H54 (cell line): ENCODE results near the gene CLTB.
A peak's percentile ranks its signal among the peaks of the same experiment; 100 is the strongest.

Source experiments
- DNase-seq: peaks from one replicate; pipeline ENCODE4 v3.0.0; 2011; ENCODE audit warnings: low spot score, mixed read lengths; ENCODE audit not compliant: insufficient read length
- FAIRE-seq: peaks from 3 replicates; lab custom pipeline; 2011; peaks lifted over from hg19 to GRCh38; lab: Jason Lieb, UNC
- POLR2A ChIP-seq: IDR thresholded peaks from 2 replicates; pipeline ENCODE4 v1.6.1; 2011; ENCODE audit warnings: low read depth, mild to moderate bottlenecking, low read length

CLTB gene

DNA sequence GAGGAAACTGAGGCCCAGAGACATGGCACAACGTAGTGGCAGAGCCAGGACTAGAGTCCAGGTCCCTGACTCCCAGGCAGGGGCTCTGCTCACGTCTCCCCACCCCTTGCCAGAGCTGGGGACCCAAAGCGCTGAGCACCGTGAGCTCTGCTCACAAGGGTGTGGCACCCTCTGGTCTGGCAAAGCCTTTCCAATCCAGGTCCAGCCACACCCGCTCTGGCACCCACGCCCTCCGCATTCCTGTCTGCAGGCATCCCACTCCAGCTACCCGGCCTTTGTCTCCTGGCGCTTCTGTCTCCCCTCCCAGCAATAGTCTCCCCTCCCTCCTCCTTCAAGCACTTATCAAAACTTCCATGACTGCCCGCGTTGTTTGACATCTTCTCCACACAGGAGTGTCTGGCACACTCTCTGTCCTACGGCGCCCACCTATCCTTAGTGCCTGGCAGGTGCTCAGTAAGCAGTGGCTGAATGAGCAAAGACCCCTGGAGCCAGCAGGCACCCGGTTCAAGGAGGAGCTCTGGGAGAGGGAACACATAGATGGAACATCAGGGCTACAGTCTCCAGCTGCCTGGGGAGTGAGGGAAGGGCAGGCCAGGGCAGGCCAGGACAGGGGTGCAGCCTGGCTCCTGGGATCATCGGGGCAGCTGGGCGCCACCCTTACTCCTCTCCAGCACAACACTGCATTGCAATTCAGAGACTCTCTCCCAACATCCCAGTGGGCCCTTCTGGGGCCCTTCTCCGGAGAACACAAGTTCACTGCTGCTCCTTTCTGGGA, 15.8 kb downstream of the CLTB start:
- no peak for TF ChIP-seq POLR2A
- no peak for DNase-seq
- no peak for FAIRE-seq

DNA sequence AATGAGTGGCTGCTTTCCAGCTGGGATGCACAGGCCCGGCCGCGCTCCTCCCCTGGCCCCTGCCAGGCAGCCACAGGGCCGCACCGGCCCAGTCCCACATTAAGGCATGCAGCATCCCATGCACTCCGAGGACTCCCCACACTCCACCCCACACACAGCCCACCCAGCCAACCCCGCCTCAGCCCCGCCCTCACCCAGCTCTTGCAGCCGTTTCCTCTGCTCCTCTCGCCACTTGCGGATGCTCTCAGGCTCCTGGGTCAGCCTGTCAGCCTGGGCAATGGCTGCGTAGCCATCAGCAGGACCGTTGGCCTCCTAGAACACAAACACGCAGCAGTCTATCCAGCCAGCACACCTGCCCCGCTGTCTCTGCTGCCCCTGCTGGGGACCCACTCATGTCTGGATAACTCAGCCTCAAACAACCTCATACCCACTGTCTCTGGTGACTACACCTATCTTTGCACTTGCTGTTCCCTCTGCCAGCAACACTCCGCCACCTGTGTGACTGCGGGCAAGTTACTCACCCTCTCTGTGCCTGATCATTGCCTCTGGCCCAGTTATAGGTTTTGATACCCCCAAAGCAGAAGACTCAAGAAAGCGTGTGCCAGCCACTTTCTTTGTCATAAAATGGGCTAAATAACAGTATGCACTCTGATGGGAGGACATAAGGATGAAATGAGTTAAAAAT, 18.5 kb downstream of the CLTB start:
- FAIRE-seq (no peak), DNase-seq (no peak)
- no peak for TF ChIP-seq POLR2A

DNA sequence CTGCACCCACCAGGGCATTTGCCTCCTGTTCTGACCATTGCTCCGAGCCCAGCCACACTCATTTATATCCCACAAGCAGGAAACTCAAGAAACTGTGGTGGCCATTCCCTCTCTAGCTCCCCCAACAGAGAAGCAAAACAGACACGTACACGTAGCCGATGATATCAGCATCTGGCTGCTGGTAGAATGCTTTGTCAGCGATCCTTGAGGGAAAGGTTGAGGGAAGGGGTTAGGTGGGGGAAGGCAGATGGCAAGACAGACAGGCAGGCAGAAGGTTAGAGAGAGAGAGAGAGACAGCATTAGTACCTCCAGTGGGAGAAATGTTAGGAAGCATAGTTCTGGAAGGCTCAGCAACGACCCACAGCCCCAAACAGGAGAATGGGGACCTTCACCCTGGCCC, 20.0 kb downstream of the CLTB start:
- no peak for DNase-seq
- TF ChIP-seq POLR2A: no peak
- no peak for FAIRE-seq

DNA sequence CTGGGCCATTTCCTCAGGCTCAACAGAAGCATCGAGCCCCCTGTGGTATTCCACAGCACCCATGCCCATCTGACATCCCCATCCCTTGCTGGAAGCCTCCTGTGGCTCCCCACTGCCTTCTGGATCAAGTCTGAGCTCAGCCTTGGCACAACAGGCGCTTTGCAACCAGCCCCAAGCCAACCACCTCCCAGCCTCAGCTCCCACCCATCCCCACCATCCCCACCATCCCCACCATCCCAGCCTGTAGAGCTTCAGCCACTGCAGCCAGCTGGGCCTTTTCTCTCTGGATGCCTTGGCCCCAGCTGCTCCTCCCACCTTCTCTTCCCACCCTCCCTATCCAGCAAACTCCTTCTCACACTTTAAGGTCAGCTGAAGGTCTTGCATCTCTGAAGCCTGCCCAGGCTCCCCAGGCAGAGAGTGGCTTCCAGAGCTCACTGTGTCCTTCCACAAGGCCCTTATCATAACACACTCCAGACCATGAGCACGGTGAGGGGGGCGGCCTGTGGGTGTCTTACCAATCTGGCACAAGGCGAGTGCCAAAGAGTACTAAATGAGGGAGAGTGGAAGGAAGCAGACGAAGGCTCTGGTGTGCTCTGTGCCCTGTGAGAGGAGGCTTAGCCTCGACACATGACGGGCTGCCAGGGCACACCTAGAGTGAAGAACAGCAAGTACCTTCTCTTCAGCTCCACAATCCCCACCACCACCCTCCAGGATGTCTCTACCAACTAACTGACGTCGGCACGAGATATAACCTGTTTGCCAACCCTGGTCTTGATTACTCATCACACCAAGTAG, 21.3 kb downstream of the CLTB start:
- no peak for TF ChIP-seq POLR2A
- no peak for FAIRE-seq
- no peak for DNase-seq

DNA sequence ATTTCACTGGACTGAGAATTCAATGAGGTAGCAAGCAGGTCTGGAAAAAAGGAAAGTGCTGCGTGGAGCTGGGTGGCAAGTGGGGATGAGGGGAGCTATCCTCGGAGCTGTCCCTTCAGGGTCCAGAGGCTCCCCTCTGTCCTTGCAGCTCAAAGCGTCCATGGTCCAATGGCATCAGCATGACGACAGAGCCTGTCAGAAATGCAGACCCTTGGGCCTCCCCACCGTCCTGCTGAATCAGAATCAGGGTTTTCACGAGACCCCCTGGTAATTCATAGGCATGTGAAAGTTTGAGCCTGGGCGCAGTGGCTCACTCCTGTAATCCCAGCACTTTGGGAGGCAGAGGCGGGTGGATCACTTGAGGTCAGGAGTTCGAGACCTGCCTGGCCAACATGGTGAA, 22.2 kb downstream of the CLTB start:
- DNase-seq: no peak
- TF ChIP-seq POLR2A: no peak
- no peak for FAIRE-seq

DNA sequence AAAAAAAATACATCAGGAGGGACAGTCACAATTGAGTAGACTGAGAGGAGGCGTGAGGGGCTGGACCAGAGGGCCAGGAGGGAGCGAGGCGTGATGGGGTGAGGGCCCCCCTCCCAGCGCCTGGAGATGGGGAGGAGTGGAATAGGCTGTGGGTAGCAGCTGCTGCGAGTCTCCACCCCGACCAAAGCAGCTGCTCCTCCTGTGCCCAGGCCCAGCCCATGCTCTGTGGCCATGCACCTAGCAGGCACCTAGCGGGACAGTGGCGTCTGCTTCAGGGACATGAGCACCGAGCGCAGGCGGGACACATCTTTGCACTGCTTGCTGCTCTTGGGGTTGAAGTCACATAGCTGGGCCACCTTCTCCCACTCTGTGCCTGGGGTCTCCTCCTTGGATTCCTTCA, 23.8 kb downstream of the CLTB start:
- TF ChIP-seq POLR2A: no peak
- DNase-seq (no peak), FAIRE-seq (no peak)

DNA sequence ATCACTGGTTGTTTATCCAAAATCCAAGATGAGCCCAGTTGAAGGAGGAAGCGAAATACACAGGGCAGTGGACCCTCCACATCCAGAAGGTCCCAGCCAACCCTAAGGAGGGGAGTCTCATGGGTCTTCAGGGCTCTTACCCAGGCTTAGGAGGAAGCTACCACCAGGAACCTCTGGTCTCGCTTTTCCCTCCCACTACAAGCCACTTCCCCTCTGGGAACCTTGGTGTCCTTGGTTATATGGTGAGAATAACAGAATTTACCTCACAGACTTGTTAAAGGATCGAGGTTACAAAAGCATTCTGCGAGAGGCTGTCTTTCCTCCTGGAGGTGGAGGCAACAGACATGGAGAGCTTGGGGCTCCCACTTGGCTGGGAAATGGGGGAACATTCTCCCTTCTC, 24.3 kb downstream of the CLTB start:
- no peak for DNase-seq
- no peak for TF ChIP-seq POLR2A
- FAIRE-seq: no peak

DNA sequence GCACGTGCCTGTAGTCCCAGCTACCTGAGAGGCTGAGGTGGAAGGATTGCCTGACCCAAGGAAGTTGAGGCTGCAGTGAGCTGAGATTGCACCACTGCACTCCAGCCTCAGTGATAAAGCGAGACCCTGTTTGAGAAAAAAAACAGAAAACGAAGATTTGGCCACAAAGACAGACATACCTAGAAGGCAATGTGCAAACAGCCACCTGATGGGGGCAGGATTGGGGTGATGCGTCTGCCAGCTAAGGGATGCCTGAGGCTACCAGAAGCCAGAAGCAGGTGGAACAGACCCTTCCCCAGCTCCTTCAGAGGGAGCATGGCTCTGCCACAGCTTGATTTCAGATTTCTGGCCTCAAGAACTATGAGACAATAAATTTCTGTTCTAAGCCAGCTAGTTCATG, 24.9 kb downstream of the CLTB start:
- no peak for DNase-seq
- FAIRE-seq: no peak
- TF ChIP-seq POLR2A: no peak

DNA sequence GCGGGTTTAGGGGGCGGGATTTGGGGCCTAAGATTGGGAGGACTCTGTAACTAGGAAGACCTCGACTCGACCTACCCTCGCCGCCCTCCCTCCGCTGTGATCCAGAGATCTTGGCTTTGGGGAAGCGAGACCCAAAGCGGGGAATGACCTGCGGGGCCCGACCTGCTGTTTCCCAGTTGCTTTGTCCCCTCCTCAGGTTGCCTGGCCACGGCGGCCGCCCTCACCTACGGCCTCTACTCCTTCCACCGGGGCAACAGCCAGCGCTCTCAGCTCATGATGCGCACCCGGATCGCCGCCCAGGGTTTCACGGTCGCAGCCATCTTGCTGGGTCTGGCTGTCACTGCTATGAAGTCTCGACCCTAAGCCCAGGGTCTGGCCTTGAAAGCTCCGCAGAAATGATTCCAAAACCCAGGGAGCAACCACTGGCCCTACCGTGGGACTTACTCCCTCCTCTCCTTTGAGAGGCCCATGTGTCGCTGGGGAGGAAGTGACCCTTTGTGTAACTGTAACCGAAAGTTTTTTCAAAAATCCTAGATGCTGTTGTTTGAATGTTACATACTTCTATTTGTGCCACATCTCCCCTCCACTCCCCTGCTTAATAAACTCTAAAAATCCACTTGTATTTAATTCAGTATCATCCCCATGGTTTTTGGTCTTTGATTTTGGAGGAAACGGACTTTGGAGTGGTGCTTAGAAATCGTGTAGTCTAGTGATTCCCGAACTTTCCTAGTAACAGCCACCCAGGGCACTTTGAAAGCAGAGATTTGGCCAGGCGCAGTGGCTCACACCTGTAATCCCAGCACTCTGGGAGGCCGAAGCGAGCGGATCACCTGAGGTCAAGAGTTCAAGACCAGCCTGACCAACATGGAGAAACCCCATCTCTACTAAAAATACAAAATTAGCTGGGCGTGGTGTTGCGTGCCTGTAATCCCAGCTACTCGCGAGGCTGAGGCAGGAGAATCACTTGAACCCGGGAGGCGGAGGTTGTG, 26.9 kb downstream of the CLTB start:
- DNase-seq (peak; percentile 35), FAIRE-seq (no peak)
- TF ChIP-seq POLR2A: peak; percentile 67

DNA sequence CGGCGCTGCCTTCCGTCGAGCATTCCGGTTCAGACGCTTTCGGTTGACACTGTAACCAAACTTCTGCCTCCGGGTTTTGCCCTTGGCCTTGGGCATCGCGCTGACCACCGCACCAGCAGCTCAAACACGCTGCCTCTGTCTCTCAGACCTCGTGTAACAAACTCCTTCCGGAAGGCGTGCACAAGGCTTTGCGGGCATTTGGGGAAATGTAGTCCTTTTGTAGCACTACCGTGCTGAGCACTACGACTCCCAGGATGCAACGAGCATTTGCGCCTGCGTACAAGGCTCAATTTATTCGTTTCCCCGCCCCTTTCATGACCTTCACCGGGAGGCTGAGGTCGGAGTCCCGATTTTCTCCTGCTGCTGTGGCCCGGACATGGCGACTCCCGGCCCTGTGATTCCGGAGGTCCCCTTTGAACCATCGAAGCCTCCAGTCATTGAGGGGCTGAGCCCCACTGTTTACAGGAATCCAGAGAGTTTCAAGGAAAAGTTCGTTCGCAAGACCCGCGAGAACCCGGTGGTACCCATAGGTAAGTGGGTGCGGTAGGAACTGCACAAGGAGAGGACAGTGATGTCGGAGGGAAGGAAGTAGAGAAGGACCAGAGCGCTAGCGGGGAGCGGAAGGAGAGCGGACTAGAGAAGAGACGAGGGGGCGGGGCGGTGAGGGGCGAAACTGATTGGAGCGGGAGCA, 27.8 kb downstream of the CLTB start, which contains the start of the genes HIGD2A and NOP16:
TSS of gene HIGD2A (plus strand) at position 308 of the 691 bp plus-strand sequence. CDS start at position 377, 69 bp downstream.
TSS of gene NOP16 (minus strand) at position 155 of the 691 bp plus-strand sequence. CDS start at position 96, 59 bp downstream.
- DNase-seq (peak; percentile 93), FAIRE-seq (peak; percentile 78)
- peak; percentile 72 for TF ChIP-seq POLR2A

DNA sequence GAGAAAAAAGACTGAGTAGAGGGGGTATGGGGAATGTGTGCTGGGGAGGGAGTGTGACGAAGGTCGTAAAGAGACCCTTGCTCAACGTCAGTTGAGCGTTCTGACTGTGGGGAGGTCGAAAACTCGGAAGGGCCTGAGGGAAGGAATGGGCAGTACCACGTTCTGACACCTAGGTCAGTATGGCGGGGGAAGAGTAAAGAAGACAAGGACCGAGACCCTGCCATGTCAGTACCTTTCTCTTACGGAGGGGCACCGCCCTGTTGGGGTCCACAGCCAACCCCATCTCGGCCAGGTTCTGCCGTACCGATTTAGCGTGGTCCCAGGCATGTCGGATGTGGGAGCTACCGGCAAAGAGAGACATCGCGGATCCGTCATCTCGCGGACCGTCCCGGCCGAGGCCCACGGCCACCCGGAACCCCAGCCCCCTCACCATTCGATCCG, 28.3 kb downstream of the CLTB start:
- no peak for FAIRE-seq
- DNase-seq: peak; percentile 45
- no peak for TF ChIP-seq POLR2A

DNA sequence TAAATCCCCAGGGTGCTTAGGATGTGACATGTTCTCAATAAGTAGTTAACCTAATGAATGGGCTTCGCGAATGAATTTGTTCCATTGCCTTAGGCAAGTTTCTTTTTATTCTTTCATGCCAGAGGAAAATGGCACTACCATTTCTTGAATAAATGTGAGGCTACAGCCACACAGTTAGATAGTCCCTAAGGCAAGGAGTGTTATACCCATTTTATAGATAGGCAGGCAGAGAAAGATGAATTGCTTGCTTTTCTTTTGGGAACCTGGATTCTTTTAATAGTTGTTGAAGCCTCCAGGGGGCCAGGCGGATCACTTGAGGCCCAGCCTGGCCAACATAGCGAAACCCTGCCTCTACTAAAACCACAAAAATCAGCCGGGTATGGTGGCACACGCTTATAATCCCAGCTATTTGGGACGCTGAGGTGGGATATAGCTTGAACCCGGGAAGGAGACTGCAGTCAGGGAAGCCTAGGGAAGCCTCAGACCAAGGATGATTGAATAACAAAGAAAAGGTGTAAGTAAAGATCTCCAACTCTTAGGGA, 28.9 kb downstream of the CLTB start:
- FAIRE-seq (no peak), DNase-seq (no peak)
- no peak for TF ChIP-seq POLR2A
